Measurements from ENCODE around the gene FER.
A peak's percentile ranks its signal among the peaks of the same experiment; 100 is the strongest.

The FER gene

DNA sequence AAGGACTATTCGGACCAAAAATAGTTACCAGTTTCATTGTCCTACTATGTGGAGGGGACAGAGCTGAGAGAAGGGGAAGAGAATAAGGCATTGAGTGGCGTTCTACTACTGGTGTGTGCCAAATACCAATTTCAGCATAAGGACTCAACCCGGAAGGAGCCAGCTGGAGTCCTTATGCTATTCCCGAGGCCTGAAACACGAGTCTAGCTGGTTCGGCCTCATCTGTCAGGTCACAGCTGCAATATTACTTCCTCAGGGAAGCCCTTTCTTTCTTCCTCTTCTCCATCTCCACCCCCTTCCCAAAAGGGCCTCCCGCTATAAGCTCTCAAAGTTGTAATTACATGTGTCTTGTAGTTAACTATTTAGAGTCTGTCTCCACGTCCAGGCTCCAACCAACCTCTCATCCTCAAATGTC, 20.5 kb upstream of the FER start:
- Histone ChIP-seq H3K79me2 (ENCODE audit: insufficient read depth, low read length) (no peaks in the 10 kb centered on the region), H3K4me3 (ENCODE audit: low read depth, low read length, poor library complexity, severe bottlenecking) (peak overlapping the region; percentile 71), H3K9ac (ENCODE audit: low read length) (peak overlapping the region; percentile 76), H4K20me1 (ENCODE audit: insufficient read depth, low read length) (no peaks in the 10 kb centered on the region), H3F3A (ENCODE audit: insufficient read depth, low read length) (no peaks in the 10 kb centered on the region), H3K27me3 (ENCODE audit: insufficient read depth, low read length) (no peaks in the 10 kb centered on the region), H2AFZ (ENCODE audit: low read length) (peak overlapping the region; percentile 22), H3K4me1 (ENCODE audit: insufficient read depth, low read length, severe bottlenecking) (peaks cover 45% of the 10 kb centered on the region), H3K4me2 (ENCODE audit: low read length) (peak overlapping the region; percentile 82), H3K27ac (ENCODE audit: low read depth, low read length, poor library complexity, severe bottlenecking) (peak overlapping the region; percentile 63), H3K9me3 (ENCODE audit: low read length) (no peaks in the 10 kb centered on the region), H3K36me3 (ENCODE audit: insufficient read depth, low read length) (no peaks in the 10 kb centered on the region), H3K9me2 (ENCODE audit: low read depth, low read length) (no peaks in the 10 kb centered on the region)
- TF ChIP-seq, protein P1, sequence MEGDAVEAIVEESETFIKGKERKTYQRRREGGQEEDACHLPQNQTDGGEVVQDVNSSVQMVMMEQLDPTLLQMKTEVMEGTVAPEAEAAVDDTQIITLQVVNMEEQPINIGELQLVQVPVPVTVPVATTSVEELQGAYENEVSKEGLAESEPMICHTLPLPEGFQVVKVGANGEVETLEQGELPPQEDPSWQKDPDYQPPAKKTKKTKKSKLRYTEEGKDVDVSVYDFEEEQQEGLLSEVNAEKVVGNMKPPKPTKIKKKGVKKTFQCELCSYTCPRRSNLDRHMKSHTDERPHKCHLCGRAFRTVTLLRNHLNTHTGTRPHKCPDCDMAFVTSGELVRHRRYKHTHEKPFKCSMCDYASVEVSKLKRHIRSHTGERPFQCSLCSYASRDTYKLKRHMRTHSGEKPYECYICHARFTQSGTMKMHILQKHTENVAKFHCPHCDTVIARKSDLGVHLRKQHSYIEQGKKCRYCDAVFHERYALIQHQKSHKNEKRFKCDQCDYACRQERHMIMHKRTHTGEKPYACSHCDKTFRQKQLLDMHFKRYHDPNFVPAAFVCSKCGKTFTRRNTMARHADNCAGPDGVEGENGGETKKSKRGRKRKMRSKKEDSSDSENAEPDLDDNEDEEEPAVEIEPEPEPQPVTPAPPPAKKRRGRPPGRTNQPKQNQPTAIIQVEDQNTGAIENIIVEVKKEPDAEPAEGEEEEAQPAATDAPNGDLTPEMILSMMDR (IDR thresholded peaks at IDR 0.05; ENCODE audit: low read length) = no peak
- no peak for TF ChIP-seq EZH2 (IDR thresholded peaks at IDR 0.05; ENCODE audit: borderline replicate concordance, low read length)

DNA sequence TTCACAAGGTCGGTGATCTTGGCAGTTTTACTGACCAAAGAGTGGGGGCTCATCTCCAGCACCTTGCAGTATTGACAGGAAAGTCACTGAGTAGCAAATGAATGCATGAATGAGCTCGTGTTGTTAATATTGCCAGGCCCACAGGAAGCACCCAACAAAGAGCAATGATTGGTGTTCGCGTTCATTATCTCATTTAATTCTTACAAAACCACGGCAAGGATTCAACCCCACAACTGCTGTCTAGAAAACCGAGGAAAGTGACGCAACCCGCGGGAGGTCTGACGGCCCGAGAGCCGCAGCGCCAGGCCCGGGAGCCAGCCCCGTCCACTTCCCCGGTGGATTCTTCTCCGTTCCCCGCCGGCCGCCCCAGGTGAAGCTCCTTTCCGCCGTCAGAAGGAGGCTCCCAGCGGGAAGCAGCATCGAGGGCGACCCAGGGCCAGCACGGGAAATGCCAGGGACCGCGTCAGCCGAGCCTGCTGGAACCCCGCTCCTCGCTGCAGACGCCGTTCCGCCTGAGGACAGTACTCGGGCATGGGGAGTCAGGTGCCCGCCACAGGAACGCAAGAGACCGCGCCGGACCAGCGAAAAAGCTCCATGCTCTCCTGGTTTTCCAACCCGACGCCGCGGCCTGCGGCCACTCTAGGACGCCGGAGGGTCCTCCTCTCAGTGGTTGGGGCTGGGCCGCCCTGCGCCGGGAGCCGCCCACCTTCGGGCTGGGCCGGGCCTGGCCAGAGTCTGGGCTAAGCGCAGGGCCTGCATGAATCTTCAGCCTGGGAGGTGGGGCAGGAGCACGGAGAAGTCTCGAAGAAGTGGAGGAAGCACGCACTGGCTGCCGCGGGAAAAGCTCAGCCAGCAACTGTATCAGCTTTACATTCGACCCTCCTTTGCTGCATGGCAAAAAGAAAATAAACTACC, 19.8 kb upstream of the FER start:
- H3K9me2 ChIP-seq (ENCODE audit: low read depth, low read length) = no peaks in the 10 kb centered on the region
- no peaks in the 10 kb centered on the region for H3K27me3 ChIP-seq (ENCODE audit: insufficient read depth, low read length)
- H3K4me1 ChIP-seq (ENCODE audit: insufficient read depth, low read length, severe bottlenecking) = peaks cover 45% of the 10 kb centered on the region
- H3F3A ChIP-seq (ENCODE audit: insufficient read depth, low read length) = no peaks in the 10 kb centered on the region
- H3K9me3 ChIP-seq (ENCODE audit: low read length) = no peaks in the 10 kb centered on the region
- H2AFZ ChIP-seq (ENCODE audit: low read length) = peak overlapping the region; percentile 22
- TF ChIP-seq, protein P1 (IDR thresholded peaks at IDR 0.05; ENCODE audit: low read length) = no peak
- no peak for TF ChIP-seq EZH2 (IDR thresholded peaks at IDR 0.05; ENCODE audit: borderline replicate concordance, low read length)
- H3K79me2 ChIP-seq (ENCODE audit: insufficient read depth, low read length) = no peaks in the 10 kb centered on the region
- peak overlapping the region; percentile 82 for H3K4me2 ChIP-seq (ENCODE audit: low read length)
- peak overlapping the region; percentile 71 for H3K4me3 ChIP-seq (ENCODE audit: low read depth, low read length, poor library complexity, severe bottlenecking)
- no peaks in the 10 kb centered on the region for H4K20me1 ChIP-seq (ENCODE audit: insufficient read depth, low read length)
- H3K27ac ChIP-seq (ENCODE audit: low read depth, low read length, poor library complexity, severe bottlenecking) = peak overlapping the region; percentile 63
- peak overlapping the region; percentile 76 for H3K9ac ChIP-seq (ENCODE audit: low read length)
- no peaks in the 10 kb centered on the region for H3K36me3 ChIP-seq (ENCODE audit: insufficient read depth, low read length)

DNA sequence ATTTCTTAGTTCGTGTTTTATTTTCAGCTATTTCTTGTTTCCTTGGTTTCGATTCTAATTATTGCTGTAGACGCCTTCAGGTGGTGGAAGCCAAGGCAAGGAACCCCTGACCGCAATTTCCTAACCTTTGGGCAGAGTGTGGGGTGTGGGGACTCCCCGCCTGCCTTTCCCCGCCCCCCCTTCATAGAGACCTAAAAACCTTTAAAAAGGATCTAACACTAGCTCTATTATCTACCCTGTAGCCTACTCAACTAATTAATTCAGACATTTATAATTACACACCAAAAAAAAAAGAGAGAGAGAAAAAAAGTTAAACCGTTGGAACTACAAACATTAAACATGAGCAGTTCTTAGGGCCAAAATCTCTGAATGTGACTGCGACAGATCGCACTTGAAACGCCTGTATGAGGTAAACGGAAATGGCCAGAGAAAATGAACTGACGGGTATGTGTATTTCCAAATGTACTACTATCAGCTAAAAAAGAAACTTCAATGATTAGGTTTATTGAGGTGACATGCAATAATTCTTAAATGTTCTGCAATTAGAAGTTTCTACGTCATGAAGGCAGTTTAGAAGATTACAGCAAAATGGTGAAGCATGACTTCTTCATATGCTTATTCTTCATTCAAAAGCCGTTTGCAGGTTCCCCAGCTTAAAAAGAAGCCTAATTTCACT, 19.0 kb upstream of the FER start:
- H3K79me2 ChIP-seq (ENCODE audit: insufficient read depth, low read length) = no peaks in the 10 kb centered on the region
- no peaks in the 10 kb centered on the region for H4K20me1 ChIP-seq (ENCODE audit: insufficient read depth, low read length)
- TF ChIP-seq, protein P1 (IDR thresholded peaks at IDR 0.05; ENCODE audit: low read length) = no peak
- no peak for TF ChIP-seq EZH2 (IDR thresholded peaks at IDR 0.05; ENCODE audit: borderline replicate concordance, low read length)
- H3K27ac ChIP-seq (ENCODE audit: low read depth, low read length, poor library complexity, severe bottlenecking) = peak overlapping the region; percentile 63
- H3K4me2 ChIP-seq (ENCODE audit: low read length) = peak overlapping the region; percentile 82
- H3K9ac ChIP-seq (ENCODE audit: low read length) = peak overlapping the region; percentile 76
- no peaks in the 10 kb centered on the region for H3K9me3 ChIP-seq (ENCODE audit: low read length)
- peaks cover 45% of the 10 kb centered on the region for H3K4me1 ChIP-seq (ENCODE audit: insufficient read depth, low read length, severe bottlenecking)
- peak overlapping the region; percentile 71 for H3K4me3 ChIP-seq (ENCODE audit: low read depth, low read length, poor library complexity, severe bottlenecking)
- no peaks in the 10 kb centered on the region for H3K9me2 ChIP-seq (ENCODE audit: low read depth, low read length)
- no peaks in the 10 kb centered on the region for H3K36me3 ChIP-seq (ENCODE audit: insufficient read depth, low read length)
- H2AFZ ChIP-seq (ENCODE audit: low read length) = no peak overlapping the region
- no peaks in the 10 kb centered on the region for H3K27me3 ChIP-seq (ENCODE audit: insufficient read depth, low read length)
- H3F3A ChIP-seq (ENCODE audit: insufficient read depth, low read length) = no peaks in the 10 kb centered on the region
